GM12878 (cell line): ENCODE results near the gene ACOT7. TPM values are rescaled to one million over a fixed set of nuclear protein-coding genes. Genes with fewer than 3 reads are reported as not detected.

Experiments used
- ATAC-seq: fragments of 200-7000 bp; cut with Tn5 transposase; 3 replicates; pipeline ENCODE4 v1.9.1; 2020; ENCODE audit warnings: mild to moderate bottlenecking, moderate library complexity
- BruUV-seq: library from RNA; stranded (reverse); fragments of 400-500 nt; replicated peaks from 2 replicates; lab custom pipeline; 2021; lab: Mats Ljungman, UMichigan
- CTCF ChIA-PET: fragments of 300-600 bp; sonication (Branson Sonifier 250); formaldehyde crosslinking; extraction: SDS; loops from one replicate; lab custom pipeline; 2021; ENCODE audit warnings: inconsistent platforms; lab: Yijun Ruan, JAX
- POLR2A ChIA-PET: fragments of 350-600 bp; formaldehyde crosslinking; extraction: SDS; loops from one replicate; lab custom pipeline; 2021; ENCODE audit warnings: inconsistent platforms; lab: Charles Lee
- RAD21 ChIA-PET: fragments of 300-600 bp; sonication (Branson Sonifier 250); formaldehyde crosslinking; loops from one replicate; lab custom pipeline; 2023; ENCODE audit warnings: antibody characterized with exemption; ENCODE audit not compliant: unreplicated experiment; lab: Charles Lee
- SMC1A ChIA-PET: fragments of 300-600 bp; sonication (Branson Sonifier 250); formaldehyde crosslinking; loops from one replicate; lab custom pipeline; 2023; ENCODE audit not compliant: unreplicated experiment, uncharacterized antibody; lab: Charles Lee
- DNase-seq: peaks from one replicate; pipeline ENCODE4 v3.0.0-alpha.2; 2011; ENCODE audit warnings: low read depth, low spot score
- FAIRE-seq: peaks from 3 replicates; lab custom pipeline; 2011; peaks lifted over from hg19 to GRCh38; lab: Jason Lieb, UNC
- H2AFZ ChIP-seq: 2 replicates; pipeline ENCODE4 v1.6.0; 2011; ENCODE audit warnings: low read depth, low read length, control low read depth; ENCODE audit not compliant: control insufficient read depth
- H3K27ac ChIP-seq: 2 replicates; pipeline ENCODE4 v1.5.1; 2011; ENCODE audit warnings: control low read depth; ENCODE audit not compliant: control insufficient read depth, insufficient read depth
- H3K27me3 ChIP-seq, 2 experiments: replicated peaks in 1 of 2; 2 replicates each; pipeline versions ENCODE4 v1.6.0 to v1.6.1; 2011; ENCODE audit warnings: low read length in 1 of 2; ENCODE audit not compliant: control insufficient read depth in 2 of 2, insufficient read depth in 2 of 2
- H3K36me3 ChIP-seq, 2 experiments: 2 replicates each; pipeline ENCODE4 v1.5.1; 2011; ENCODE audit warnings: low read length in 1 of 2; ENCODE audit not compliant: control insufficient read depth in 2 of 2, insufficient read depth in 2 of 2
- H3K4me1 ChIP-seq: 2 replicates; pipeline ENCODE4 v1.6.1; 2011; ENCODE audit warnings: mild to moderate bottlenecking, low read length, moderate library complexity, mixed read lengths; ENCODE audit not compliant: control insufficient read depth, insufficient read depth
- H3K4me2 ChIP-seq: 2 replicates; pipeline ENCODE4 v1.6.0; 2011; ENCODE audit warnings: control low read depth; ENCODE audit not compliant: control insufficient read depth, insufficient read depth
- H3K4me3 ChIP-seq: fragments of 200-600 bp; sonication (generic); 2 replicates; pipeline ENCODE4 v1.5.1; 2016
- H3K79me2 ChIP-seq: 2 replicates; pipeline ENCODE4 v1.6.0; 2011; ENCODE audit warnings: low read length; ENCODE audit not compliant: control insufficient read depth, insufficient read depth
- H3K9ac ChIP-seq: 2 replicates; pipeline ENCODE4 v1.8.0; 2011; ENCODE audit warnings: low read length, control low read depth, mixed read lengths; ENCODE audit not compliant: control insufficient read depth, insufficient read depth
- H3K9me3 ChIP-seq: replicated peaks from 3 replicates; pipeline ENCODE4 v1.5.1; 2011; ENCODE audit warnings: mild to moderate bottlenecking, low read length; ENCODE audit not compliant: control insufficient read depth, insufficient read depth
- H4K20me1 ChIP-seq: 2 replicates; pipeline ENCODE4 v1.6.0; 2011; ENCODE audit not compliant: control insufficient read depth, insufficient read depth
- BCL3 ChIP-seq: IDR thresholded peaks from 2 replicates; pipeline ENCODE4 v1.6.1; 2011; ENCODE audit warnings: borderline replicate concordance, low read depth, mild to moderate bottlenecking, moderate library complexity, low read length; ENCODE audit not compliant: insufficient read depth, poor library complexity, severe bottlenecking
- HCFC1 ChIP-seq: fragments of 150-350 bp; IDR thresholded peaks from 2 replicates; pipeline ENCODE4 v1.6.1; 2014; ENCODE audit warnings: low read length
- KDM1A ChIP-seq: fragments of 200-600 bp; sonication (generic); IDR thresholded peaks from 2 replicates; pipeline ENCODE4 v1.6.1; 2016; ENCODE audit warnings: borderline replicate concordance
- POLR2A ChIP-seq: IDR thresholded peaks from 2 replicates; pipeline ENCODE4 v1.6.1; 2011; ENCODE audit warnings: low read depth, mild to moderate bottlenecking, low read length
- TCF12 ChIP-seq: IDR thresholded peaks from 2 replicates; pipeline ENCODE4 v1.6.1; 2011; ENCODE audit warnings: low read depth, mild to moderate bottlenecking, low read length
- TCF3 ChIP-seq: IDR thresholded peaks from 2 replicates; pipeline ENCODE4 v1.6.1; 2012; ENCODE audit warnings: low read depth, mild to moderate bottlenecking, low read length, borderline replicate concordance; ENCODE audit not compliant: insufficient read depth
- ZBED1 ChIP-seq: IDR thresholded peaks from 2 replicates; pipeline ENCODE4 v1.6.1; 2016; ENCODE audit warnings: borderline replicate concordance
- WGBS: methylation state at CpG from one replicate; pipeline ENCODE4 v1.1.6; 2016; ENCODE audit warnings: low lambda C conversion rate; ENCODE audit not compliant: insufficient replicate concordance, insufficient coverage; ENCODE audit errors: missing lambda C conversion rate; 5-methylcytosine and 5-hydroxymethylcytosine counted together
- in situ Hi-C: fragments of 300-500 bp; cut with MboI; formaldehyde crosslinking; loops from 9 replicates; pipeline ENCODE4 v1.14.3; 2018; ENCODE audit warnings: mixed read lengths
- intact Hi-C: fragments of 100-400 bp; cut with micrococcal nuclease; formaldehyde crosslinking; loops from one replicate; pipeline ENCODE4 v1.14.2; 2022; ENCODE audit not compliant: unreplicated experiment
- polyA plus RNA-seq, 11 experiments: library from polyadenylated mRNA; depleted of rRNA in 4 of 11; unstranded in 6 of 11; stranded (reverse) in 5 of 11; fragments of >200 nt; fragmentation: Nextera tagmentation in 4 of 11; fragmentation: Illumina TruSeq in 1 of 11; extraction: Ambion mirVana in 4 of 11; extraction: Trizol in 1 of 11; gene quantifications; 1 replicate in 1 of 11; 2 replicates in 10 of 11; pipeline versions ENCODE4 v1.2.1 to v1.2.3, GENCODE V29; 2011 to 2016; ENCODE audit warnings: inconsistent platforms in 2 of 11, missing spikeins in 2 of 11, low read depth in 1 of 11
- total RNA-seq, 4 experiments: library from RNA; depleted of rRNA in 3 of 4; stranded (reverse); fragments of >200 nt in 3 of 4; fragmentation: Illumina TruSeq in 1 of 4; extraction: Trizol in 1 of 4; gene quantifications; 2 replicates each; pipeline versions ENCODE4 v1.2.1 to v1.2.3, GENCODE V29; 2013 to 2021

Gene ACOT7
- total and polyA plus RNA-seq, 10 of the 15 experiments (the other 5 are each of a cell fraction or from before 2014, with no cell fraction given) = 8.9 to 206 (median 61.2) TPM

GRCh38 chr1:6222636-6223035 lies 170.9 kb downstream of the ACOT7 start (continued):
- no peak for TF ChIP-seq TCF3

GRCh38 chr1:6221210-6221784 lies 172.3 kb downstream of the ACOT7 start:
- ChIA-PET POLR2A (no interaction called here), RAD21 (no interaction called here), CTCF (interaction anchor here (0.7 to 1.2 kb wide), 2 partner anchors 13 to 21 kb away, joined by 3 read pairs; no protein-coding TSS in a partner anchor), SMC1A (no interaction called here)
- ATAC-seq = no peak
- H3K27me3 ChIP-seq = no peaks in the 10 kb centered on the region
- H3K9ac ChIP-seq = no peak overlapping the region
- peaks cover 22 to 23% of the 10 kb centered on the region in 2 experiments for H3K36me3 ChIP-seq
- 98% methylated on average over 12 of the region's 12 CpGs for WGBS
- no peak overlapping the region for H2AFZ ChIP-seq
- DNase-seq = no peak
- TF ChIP-seq POLR2A = peak; percentile 39; the same call in 1 of the 2 replicates
- no peak for TF ChIP-seq BCL3
- TF ChIP-seq TCF12 = no peak
- no peak for TF ChIP-seq ZBED1
- TF ChIP-seq KDM1A = no peak
- no peak for TF ChIP-seq HCFC1
- intact Hi-C loops (no loop called here), in situ Hi-C loops (no loop called here)
- no TSS peak for BruUV-seq
- FAIRE-seq = no peak
- no peaks in the 10 kb centered on the region for H3K79me2 ChIP-seq
- H3K4me2 ChIP-seq = no peak overlapping the region
- H3K4me3 ChIP-seq = no peak overlapping the region
- H3K27ac ChIP-seq = no peak overlapping the region
- no peaks in the 10 kb centered on the region for H4K20me1 ChIP-seq
- no peaks in the 10 kb centered on the region for H3K4me1 ChIP-seq
- H3K9me3 ChIP-seq = no peaks in the 10 kb centered on the region
